NT2/D1 (cell line): ENCODE results near the gene TRRAP.

Experiments used
- YY1 ChIP-seq: IDR thresholded peaks from 2 replicates; pipeline ENCODE4 v1.6.1; 2011; ENCODE audit not compliant: insufficient read length, insufficient read depth
- ZNF274 ChIP-seq: IDR thresholded peaks from 2 replicates; pipeline ENCODE4 v1.6.1; 2011; ENCODE audit warnings: mild to moderate bottlenecking, low read depth, low read length

DNA sequence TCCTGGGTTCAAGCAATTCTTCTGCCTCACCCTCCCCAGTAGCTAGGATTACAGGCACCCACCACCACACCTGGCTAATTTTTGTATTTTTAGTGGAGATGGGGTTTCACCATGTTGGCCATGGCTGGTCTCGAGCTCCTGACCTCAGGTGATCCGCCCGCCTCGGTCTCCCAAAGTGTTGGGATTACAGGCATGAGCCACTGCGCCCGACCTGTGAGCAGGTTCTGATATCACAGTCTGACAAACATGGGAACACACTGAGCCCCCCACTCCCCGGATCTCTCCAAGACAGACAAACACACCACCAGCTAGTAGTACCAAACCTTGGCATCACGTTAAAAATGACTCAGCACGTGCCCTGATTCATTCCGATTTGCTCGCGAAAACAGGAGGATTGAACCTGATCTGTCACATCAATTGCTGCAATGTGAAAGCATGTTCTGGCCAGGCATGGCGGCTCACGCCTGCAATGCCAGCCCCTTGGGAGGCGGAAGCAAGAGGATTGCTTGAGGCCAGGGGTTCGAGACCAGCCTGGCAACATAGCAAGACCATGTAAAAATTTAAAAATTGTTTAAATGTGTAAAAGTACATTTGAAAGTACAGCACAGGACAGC lies 159.1 kb downstream of the TRRAP start:
- no peak for TF ChIP-seq YY1
- TF ChIP-seq ZNF274: no peak
